Caco-2 (cell line): Measurements from ENCODE around the gene CPEB3. TPM values are rescaled to one million over a fixed set of nuclear protein-coding genes. Genes with fewer than 3 reads are reported as not detected.

ENCODE experiments used
- BruUV-seq: library from RNA; stranded (reverse); fragments of 400-500 nt; replicated peaks from 2 replicates; lab custom pipeline; 2021; lab: Mats Ljungman, UMichigan
- CTCF ChIA-PET: fragments of 300-600 bp; sonication (Branson Sonifier 250); formaldehyde crosslinking; loops from one replicate; lab custom pipeline; 2022; ENCODE audit warnings: antibody characterized with exemption; lab: Charles Lee
- POLR2A ChIA-PET: fragments of 300-600 bp; sonication (Branson Sonifier 250); formaldehyde crosslinking; loops from one replicate; lab custom pipeline; 2022; ENCODE audit warnings: antibody characterized with exemption; lab: Charles Lee
- DNase-seq, 2 experiments: peaks; one replicate each; pipeline versions ENCODE4 v3.0.0 to v3.0.0-alpha.2; 2020 to 2022
- H3K27me3 ChIP-seq: replicated peaks from 2 replicates; pipeline ENCODE4 v1.6.0; 2011; ENCODE audit warnings: low read length; ENCODE audit not compliant: control insufficient read depth, insufficient read depth
- H3K36me3 ChIP-seq: 2 replicates; pipeline ENCODE4 v1.5.1; 2011; ENCODE audit warnings: low read length; ENCODE audit not compliant: control insufficient read depth, insufficient read depth
- H3K4me1 ChIP-seq: fragments of 250-450 bp; sonication (Bioruptor Pico); 2 replicates; pipeline ENCODE4 v1.5.1; 2020; ENCODE audit warnings: mild to moderate bottlenecking
- H3K4me3 ChIP-seq: 2 replicates; pipeline ENCODE4 v1.5.1; 2011; ENCODE audit warnings: low read depth, mild to moderate bottlenecking, control low read depth, low read length
- H3K9me3 ChIP-seq: fragments of 250-450 bp; sonication (Bioruptor Pico); 2 replicates; pipeline ENCODE4 v1.5.1; 2020; ENCODE audit warnings: mild to moderate bottlenecking, moderate library complexity
- H3K27ac Mint-ChIP-seq: one replicate; pipeline ENCODE4 v1.8.0; 2022; ENCODE audit warnings: mixed read lengths; ENCODE audit not compliant: unreplicated experiment
- H3K27me3 Mint-ChIP-seq: one replicate; pipeline ENCODE4 v1.8.0; 2022; ENCODE audit warnings: mixed read lengths; ENCODE audit not compliant: insufficient read depth, unreplicated experiment
- H3K36me3 Mint-ChIP-seq: one replicate; pipeline ENCODE4 v1.8.0; 2022; ENCODE audit warnings: mild to moderate bottlenecking, mixed read lengths; ENCODE audit not compliant: insufficient read depth, unreplicated experiment
- H3K4me1 Mint-ChIP-seq: one replicate; pipeline ENCODE4 v1.8.0; 2022; ENCODE audit warnings: low read depth, mixed read lengths; ENCODE audit not compliant: unreplicated experiment
- H3K4me3 Mint-ChIP-seq: one replicate; pipeline ENCODE4 v1.8.0; 2022; ENCODE audit warnings: mild to moderate bottlenecking, moderate library complexity, mixed read lengths; ENCODE audit not compliant: unreplicated experiment
- H3K9me3 Mint-ChIP-seq: one replicate; pipeline ENCODE4 v1.8.0; 2022; ENCODE audit warnings: mixed read lengths; ENCODE audit not compliant: unreplicated experiment
- CTCF ChIP-seq, 2 experiments: fragments of 200-600 bp in 1 of 2; IDR thresholded peaks; 1 replicate in 1 of 2; 2 replicates in 1 of 2; pipeline versions ENCODE4 v1.5.1 to v1.8.0; 2011 to 2022; ENCODE audit warnings: antibody characterized with exemption in 1 of 2, control low read depth in 1 of 2, inconsistent platforms in 1 of 2, low read depth in 1 of 2, low read length in 1 of 2, mild to moderate bottlenecking in 1 of 2, moderate library complexity in 1 of 2; ENCODE audit not compliant: insufficient read depth in 1 of 2, severe bottlenecking in 1 of 2, unreplicated experiment in 1 of 2
- intact Hi-C: fragments of 100-400 bp; cut with micrococcal nuclease; formaldehyde crosslinking; loops from one replicate; pipeline ENCODE4 v1.10.0; 2022; ENCODE audit not compliant: unreplicated experiment
- total RNA-seq: library from RNA; stranded (reverse); gene quantifications from 2 replicates; pipeline ENCODE4 v1.2.3, GENCODE V29; 2022

The CPEB3 gene
- total RNA-seq, 1 experiment from 2014 or later, result 2.3 TPM

DNA sequence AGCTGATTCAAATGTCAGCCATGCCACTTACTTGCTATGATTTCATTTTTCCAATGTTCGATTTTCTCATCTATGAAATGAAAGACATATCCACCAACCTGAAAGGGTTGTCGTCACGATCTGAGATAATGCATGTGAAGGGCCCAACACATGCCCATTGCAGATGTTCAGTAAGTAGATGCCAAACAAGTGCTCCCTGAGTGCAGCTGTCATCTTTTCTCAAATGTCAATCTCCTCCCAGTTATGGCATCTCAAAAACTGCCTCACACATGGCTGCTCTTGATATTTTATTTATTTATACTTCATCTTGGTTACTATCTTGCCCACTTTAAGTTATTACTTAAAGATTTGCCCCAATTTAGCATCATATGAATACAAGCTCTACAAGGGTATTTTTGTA lies 16.8 kb downstream of the CPEB3 start:
- POLR2A ChIA-PET, result no interaction called here
- Mint-ChIP-seq H3K4me3 (no peak overlapping the region), H3K9me3 (no peaks in the 10 kb centered on the region), H3K27ac (no peak overlapping the region), H3K27me3 (no peaks in the 10 kb centered on the region), H3K36me3 (no peaks in the 10 kb centered on the region), H3K4me1 (no peaks in the 10 kb centered on the region)
- Histone ChIP-seq H3K9me3 (no peaks in the 10 kb centered on the region), H3K27me3 (no peaks in the 10 kb centered on the region), H3K4me1 (no peaks in the 10 kb centered on the region), H3K36me3 (no peaks in the 10 kb centered on the region), H3K4me3 (no peak overlapping the region)
- intact Hi-C loops, result no loop called here
- TF ChIP-seq CTCF (IDR thresholded peaks at IDR 0.05; ENCODE audit: insufficient read depth in 1 of 2, low read depth in 1 of 2, low read length in 1 of 2, severe bottlenecking in 1 of 2, unreplicated experiment in 1 of 2), result no peak
- no TSS peak for BruUV-seq
- no peak for DNase-seq
- CTCF ChIA-PET, result no interaction called here

GRCh38 chr10:92268748-92269147 lies 22.1 kb downstream of the CPEB3 start:
- intact Hi-C loops, result no loop called here
- H3K27ac Mint-ChIP-seq, result no peak overlapping the region
- Histone ChIP-seq H3K9me3 (no peaks in the 10 kb centered on the region), H3K27me3 (no peaks in the 10 kb centered on the region), H3K4me3 (no peak overlapping the region), H3K4me1 (no peaks in the 10 kb centered on the region; the same call in 1 of the 2 replicates), H3K36me3 (no peaks in the 10 kb centered on the region)
- H3K27me3 Mint-ChIP-seq, result no peaks in the 10 kb centered on the region
- no TSS peak for BruUV-seq
- peaks cover 7% of the 10 kb centered on the region for H3K4me1 Mint-ChIP-seq
- H3K36me3 Mint-ChIP-seq, result no peaks in the 10 kb centered on the region
- POLR2A ChIA-PET, result no interaction called here
- no peak overlapping the region for H3K4me3 Mint-ChIP-seq
- no peak for DNase-seq
- H3K9me3 Mint-ChIP-seq, result no peaks in the 10 kb centered on the region
- CTCF ChIA-PET, result interaction anchor here (0.7 kb wide), 1 partner anchor 22 kb away, joined by 3 read pairs; the partner anchor contains the start of genes CPEB3 and MARCHF5
- TF ChIP-seq CTCF (IDR thresholded peaks at IDR 0.05; ENCODE audit: insufficient read depth in 1 of 2, low read depth in 1 of 2, low read length in 1 of 2, severe bottlenecking in 1 of 2, unreplicated experiment in 1 of 2), result no peak

DNA sequence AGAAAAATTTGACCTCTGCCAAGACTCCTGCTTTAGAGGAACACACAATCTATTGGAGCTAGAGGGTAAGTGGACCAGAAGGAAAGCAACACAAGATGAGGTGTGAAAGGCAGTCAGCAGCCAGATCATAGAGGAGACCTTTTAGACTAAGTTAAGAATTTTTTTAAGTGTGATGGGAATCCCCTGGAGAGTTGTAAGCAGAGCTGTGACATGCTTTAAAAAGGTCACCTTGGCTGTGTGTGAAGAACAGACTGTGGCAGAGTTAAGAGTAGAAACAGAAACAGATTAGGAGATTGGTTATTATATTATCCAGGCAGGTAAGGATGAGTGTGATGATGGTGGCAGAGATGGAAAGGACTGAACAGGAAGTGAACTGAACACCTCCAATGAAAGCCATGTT lies 23.5 kb downstream of the CPEB3 start:
- Mint-ChIP-seq H3K4me3 (no peak overlapping the region), H3K27me3 (no peaks in the 10 kb centered on the region), H3K4me1 (peaks cover 7% of the 10 kb centered on the region), H3K9me3 (no peaks in the 10 kb centered on the region), H3K36me3 (no peaks in the 10 kb centered on the region), H3K27ac (no peak overlapping the region)
- ChIA-PET CTCF (no interaction called here), POLR2A (no interaction called here)
- intact Hi-C loops, result no loop called here
- no peaks in the 10 kb centered on the region; the same call in 1 of the 2 replicates for H3K4me1 ChIP-seq
- H3K4me3 ChIP-seq, result no peak overlapping the region
- H3K27me3 ChIP-seq, result no peaks in the 10 kb centered on the region
- H3K36me3 ChIP-seq, result no peaks in the 10 kb centered on the region
- H3K9me3 ChIP-seq, result no peaks in the 10 kb centered on the region
- no TSS peak for BruUV-seq
- no peak for DNase-seq
- TF ChIP-seq CTCF (IDR thresholded peaks at IDR 0.05; ENCODE audit: insufficient read depth in 1 of 2, low read depth in 1 of 2, low read length in 1 of 2, severe bottlenecking in 1 of 2, unreplicated experiment in 1 of 2), result no peak
